Natural killer cell (primary cell): Measurements from ENCODE around the gene NR3C2. TPM values are rescaled to one million over a fixed set of nuclear protein-coding genes. Genes with fewer than 3 reads are reported as not detected.

Source experiments
- ATAC-seq, 3 donors: fragments of 150-1000 bp in 2 of 3; fragments of 200-7000 bp in 1 of 3; cut with Tn5 transposase; 1 replicate in 1 of 3; 2 replicates in 2 of 3; pipeline ENCODE4 v1.10.0; 2021; ENCODE audit warnings: mild to moderate bottlenecking in 2 of 3, moderate library complexity in 2 of 3
- DNase-seq, 2 donors: peaks; one replicate each; pipeline versions ENCODE4 v3.0.0 to v3.0.0-alpha.2; 2013 to 2021; ENCODE audit warnings: mixed read lengths in 1 of 2
- H3K27ac ChIP-seq: one replicate; pipeline ENCODE4 v1.5.1; 2013; ENCODE audit warnings: mild to moderate bottlenecking, low read length
- H3K27me3 ChIP-seq: one replicate; pipeline ENCODE4 v1.6.1; 2013; ENCODE audit warnings: low read length; ENCODE audit not compliant: control insufficient read depth, insufficient read depth
- H3K36me3 ChIP-seq: one replicate; pipeline ENCODE4 v1.6.1; 2013; ENCODE audit warnings: low read length; ENCODE audit not compliant: control insufficient read depth, insufficient read depth
- H3K4me1 ChIP-seq: one replicate; pipeline ENCODE4 v1.6.1; 2013; ENCODE audit warnings: low read length; ENCODE audit not compliant: control insufficient read depth, insufficient read depth
- H3K4me3 ChIP-seq: one replicate; pipeline ENCODE4 v1.5.1; 2013; ENCODE audit warnings: low read length
- H3K9me3 ChIP-seq: one replicate; pipeline ENCODE4 v1.6.1; 2013; ENCODE audit warnings: low read length; ENCODE audit not compliant: control insufficient read depth, insufficient read depth
- H3K27ac Mint-ChIP-seq, 2 donors: one replicate each; pipeline ENCODE4 v1.8.0; 2022; ENCODE audit warnings: mild to moderate bottlenecking in 2 of 2, mixed read lengths in 2 of 2, moderate library complexity in 1 of 2
- H3K27me3 Mint-ChIP-seq, 2 donors: one replicate each; pipeline ENCODE4 v1.8.0; 2022; ENCODE audit warnings: low read depth in 2 of 2, mixed read lengths in 2 of 2
- H3K36me3 Mint-ChIP-seq: one replicate; pipeline ENCODE4 v1.8.0; 2022; ENCODE audit warnings: mixed read lengths
- H3K4me1 Mint-ChIP-seq, 2 donors: one replicate each; pipeline ENCODE4 v1.8.0; 2022; ENCODE audit warnings: mixed read lengths in 2 of 2
- H3K4me3 Mint-ChIP-seq: one replicate; pipeline ENCODE4 v1.8.0; 2022; ENCODE audit warnings: mild to moderate bottlenecking, moderate library complexity, mixed read lengths
- H3K9me3 Mint-ChIP-seq, 2 donors: one replicate each; pipeline ENCODE4 v1.8.0; 2022; ENCODE audit warnings: mixed read lengths in 2 of 2
- CTCF ChIP-seq: fragments of 200-600 bp; IDR thresholded peaks from one replicate; pipeline ENCODE4 v1.8.0; 2022; ENCODE audit warnings: antibody characterized with exemption
- WGBS: methylation state at CpG from one replicate; pipeline ENCODE4 v1.1.7; 2013; ENCODE audit warnings: missing lambda C conversion rate; ENCODE audit not compliant: insufficient coverage; 5-methylcytosine and 5-hydroxymethylcytosine counted together
- intact Hi-C: fragments of 100-400 bp; cut with micrococcal nuclease; formaldehyde crosslinking; loops from one replicate; pipeline ENCODE4 v1.14.2; 2022
- total RNA-seq, 4 donors: library from RNA; stranded (reverse); fragments of 120-200 nt in 1 of 4; gene quantifications; one replicate each; pipeline versions ENCODE4 v1.2.3 to v1.2.4, GENCODE V29; 2013 to 2022

Gene NR3C2
- total RNA-seq, 3 donors from 2014 or later (not counting 1 experiment from before 2014, with no cell fraction given), result 4.2 to 8.6 (median 6.3) TPM

- Mint-ChIP-seq H3K27ac (no peak overlapping the region), H3K4me3 (no peak overlapping the region), H3K9me3 (peaks cover 6 to 11% of the 10 kb centered on the region in 2 donors), H3K36me3 (no peaks in the 10 kb centered on the region), H3K4me1 (no peaks in the 10 kb centered on the region), H3K27me3 (peaks cover 6 to 12% of the 10 kb centered on the region in 2 donors)
- Histone ChIP-seq H3K36me3 (no peaks in the 10 kb centered on the region), H3K4me3 (no peak overlapping the region), H3K27me3 (no peaks in the 10 kb centered on the region), H3K4me1 (no peaks in the 10 kb centered on the region), H3K27ac (no peak overlapping the region), H3K9me3 (no peaks in the 10 kb centered on the region)
- no peak for DNase-seq
- WGBS, result 31% methylated on average over 3 of the region's 3 CpGs
- ATAC-seq, result no peak
- TF ChIP-seq CTCF, result no peak
- intact Hi-C loops, result no loop called here
Observed at GRCh38 chr4:148477276-148477675, 35.1 kb upstream of the NR3C2 start.

GRCh38 chr4:148469938-148470337, 27.7 kb upstream of the NR3C2 start:
- no peak overlapping the region for H3K27ac ChIP-seq
- TF ChIP-seq CTCF, result no peak
- Mint-ChIP-seq H3K27ac (no peak overlapping the region), H3K4me3 (no peak overlapping the region), H3K27me3 (peaks cover 8 to 43% of the 10 kb centered on the region in 2 donors), H3K9me3 (peaks cover 2 to 3% of the 10 kb centered on the region in 2 donors), H3K4me1 (no peaks in the 10 kb centered on the region), H3K36me3 (no peaks in the 10 kb centered on the region)
- intact Hi-C loops, result no loop called here
- no peaks in the 10 kb centered on the region for H3K4me1 ChIP-seq
- H3K9me3 ChIP-seq, result no peaks in the 10 kb centered on the region
- no peak overlapping the region for H3K4me3 ChIP-seq
- no peak for DNase-seq
- WGBS, result 74% methylated on average over 2 of the region's 2 CpGs
- no peak for ATAC-seq
- H3K27me3 ChIP-seq, result peaks cover 3% of the 10 kb centered on the region
- no peaks in the 10 kb centered on the region for H3K36me3 ChIP-seq

GRCh38 chr4:148454835-148455234, 12.6 kb upstream of the NR3C2 start:
- no peaks in the 10 kb centered on the region for H3K36me3 Mint-ChIP-seq
- H3K27me3 ChIP-seq, result no peaks in the 10 kb centered on the region
- intact Hi-C loops, result no loop called here
- no peaks in the 10 kb centered on the region for H3K9me3 ChIP-seq
- H3K27ac ChIP-seq, result no peak overlapping the region
- peaks cover 25 to 35% of the 10 kb centered on the region in 2 donors for H3K27me3 Mint-ChIP-seq
- no peak for TF ChIP-seq CTCF
- no peaks in the 10 kb centered on the region for H3K4me1 Mint-ChIP-seq
- no peaks in the 10 kb centered on the region for H3K36me3 ChIP-seq
- H3K4me3 ChIP-seq, result no peak overlapping the region
- DNase-seq, result no peak
- ATAC-seq, result no peak
- no peak overlapping the region for H3K27ac Mint-ChIP-seq
- H3K4me3 Mint-ChIP-seq, result no peak overlapping the region
- no peaks in the 10 kb centered on the region for H3K4me1 ChIP-seq
- no peaks in the 10 kb centered on the region for H3K9me3 Mint-ChIP-seq

- TF ChIP-seq CTCF, result no peak
- H3K27ac ChIP-seq, result no peak overlapping the region
- no peaks in the 10 kb centered on the region for H3K4me1 Mint-ChIP-seq
- no peak for ATAC-seq
- intact Hi-C loops, result no loop called here
- H3K36me3 Mint-ChIP-seq, result no peaks in the 10 kb centered on the region
- no peak overlapping the region for H3K4me3 ChIP-seq
- peaks cover 26 to 32% of the 10 kb centered on the region in 2 donors for H3K27me3 Mint-ChIP-seq
- no peaks in the 10 kb centered on the region for H3K4me1 ChIP-seq
- H3K9me3 Mint-ChIP-seq, result no peaks in the 10 kb centered on the region
- no peak overlapping the region for H3K4me3 Mint-ChIP-seq
- H3K36me3 ChIP-seq, result no peaks in the 10 kb centered on the region
- DNase-seq, result no peak
- H3K27ac Mint-ChIP-seq, result no peak overlapping the region
- H3K27me3 ChIP-seq, result peaks cover 4% of the 10 kb centered on the region
- no peaks in the 10 kb centered on the region for H3K9me3 ChIP-seq
- WGBS, result no CpG with 5 or more reads among the region's 4 CpGs
Observed at GRCh38 chr4:148453833-148454232, 11.6 kb upstream of the NR3C2 start.
